Measurements from ENCODE around the gene KHDRBS1.

DNA sequence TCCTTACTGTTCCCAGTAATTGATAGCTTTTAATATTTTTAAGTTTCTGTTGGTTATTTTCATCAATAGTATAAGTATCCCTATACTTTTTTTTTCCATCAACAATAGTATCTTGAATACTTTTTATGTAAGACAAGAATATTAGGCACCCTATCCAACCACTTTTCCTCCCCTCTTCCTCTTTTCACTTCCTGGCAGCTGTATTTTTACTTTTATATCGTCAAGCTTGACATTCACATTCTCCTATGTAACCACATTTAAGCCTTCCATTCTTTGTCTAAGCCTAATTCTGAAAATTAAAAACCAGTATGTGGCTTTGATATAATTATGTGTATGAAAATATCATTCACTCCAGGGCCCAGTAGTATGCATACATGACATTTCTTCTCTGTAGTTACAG is 68.4 kb downstream of the KHDRBS1 start:
- TF ChIP-seq, protein P1, sequence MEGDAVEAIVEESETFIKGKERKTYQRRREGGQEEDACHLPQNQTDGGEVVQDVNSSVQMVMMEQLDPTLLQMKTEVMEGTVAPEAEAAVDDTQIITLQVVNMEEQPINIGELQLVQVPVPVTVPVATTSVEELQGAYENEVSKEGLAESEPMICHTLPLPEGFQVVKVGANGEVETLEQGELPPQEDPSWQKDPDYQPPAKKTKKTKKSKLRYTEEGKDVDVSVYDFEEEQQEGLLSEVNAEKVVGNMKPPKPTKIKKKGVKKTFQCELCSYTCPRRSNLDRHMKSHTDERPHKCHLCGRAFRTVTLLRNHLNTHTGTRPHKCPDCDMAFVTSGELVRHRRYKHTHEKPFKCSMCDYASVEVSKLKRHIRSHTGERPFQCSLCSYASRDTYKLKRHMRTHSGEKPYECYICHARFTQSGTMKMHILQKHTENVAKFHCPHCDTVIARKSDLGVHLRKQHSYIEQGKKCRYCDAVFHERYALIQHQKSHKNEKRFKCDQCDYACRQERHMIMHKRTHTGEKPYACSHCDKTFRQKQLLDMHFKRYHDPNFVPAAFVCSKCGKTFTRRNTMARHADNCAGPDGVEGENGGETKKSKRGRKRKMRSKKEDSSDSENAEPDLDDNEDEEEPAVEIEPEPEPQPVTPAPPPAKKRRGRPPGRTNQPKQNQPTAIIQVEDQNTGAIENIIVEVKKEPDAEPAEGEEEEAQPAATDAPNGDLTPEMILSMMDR (conservative IDR thresholded peaks at IDR 0.05; ENCODE audit: low read depth, low read length), result no peak
- no peak for TF ChIP-seq EZH2 (IDR thresholded peaks at IDR 0.05; ENCODE audit: low read length, unreplicated experiment)
- TF ChIP-seq EZH2phosphoT487 (IDR thresholded peaks at IDR 0.05; ENCODE audit: borderline replicate concordance, low read length), result no peak

Data from PC-3 (cell line).